ENCODE results near the gene AKNA.

AKNA gene

GRCh38 chr9:114386361-114386885 is 1.4 kb downstream of the AKNA start:
- H3K27ac ChIP-seq (replicated peaks; ENCODE audit: low read length), result no peak overlapping the region
- peak overlapping the region; percentile 9 for H2BK5ac ChIP-seq (ENCODE audit: low read length)
- H3K4me2 ChIP-seq (ENCODE audit: insufficient read depth, low read length, poor library complexity, severe bottlenecking), result no peak overlapping the region
- WGBS, 2 donors (ENCODE audit: extremely low coverage in 2 of 2, insufficient read length in 2 of 2, insufficient replicate concordance in 1 of 2), result no CpG with 5 or more reads among the region's 10 CpGs
- H3K4me3 ChIP-seq (ENCODE audit: low read length in 2 of 2), result peak overlapping the region in 1 of 2 donors; percentile 55
- peak overlapping the region; percentile 8 for H4K8ac ChIP-seq (ENCODE audit: low read depth, low read length)
- no peaks in the 10 kb centered on the region for H3K79me1 ChIP-seq (ENCODE audit: low read depth, low read length)
- no peak overlapping the region for H2BK120ac ChIP-seq (ENCODE audit: low read depth, low read length)
- H2AFZ ChIP-seq (ENCODE audit: low read length), result peak overlapping the region; percentile 92
- peaks cover 0 to 4% of the 10 kb centered on the region in 2 donors for H3K36me3 ChIP-seq (replicated peaks in 1 of 2; ENCODE audit: control insufficient read depth in 2 of 2, insufficient read depth in 2 of 2, low read length in 2 of 2)
- H3K14ac ChIP-seq (ENCODE audit: low read length), result no peak overlapping the region
- no peaks in the 10 kb centered on the region for H3K27me3 ChIP-seq (ENCODE audit: control insufficient read depth in 3 of 3, insufficient read depth in 3 of 3, low read depth in 1 of 3, low read length in 3 of 3)
- H3K9ac ChIP-seq (ENCODE audit: low read depth, low read length, poor library complexity), result no peak overlapping the region
- no peak overlapping the region for H2BK12ac ChIP-seq (ENCODE audit: low read length)
- peak overlapping the region; percentile 17 for H2AK5ac ChIP-seq (ENCODE audit: low read depth, low read length)
- no peak overlapping the region for H3K4ac ChIP-seq (ENCODE audit: low read length)
- no peak overlapping the region for H4K91ac ChIP-seq (ENCODE audit: low read depth, low read length, poor library complexity)
- peaks cover 37 to 42% of the 10 kb centered on the region in 2 donors for H3K4me1 ChIP-seq (ENCODE audit: control insufficient read depth in 2 of 2, insufficient read depth in 1 of 2, low read depth in 1 of 2, low read length in 2 of 2)
- H3K23ac ChIP-seq (ENCODE audit: low read depth, low read length, poor library complexity), result no peak overlapping the region
- no peak for DNase-seq (ENCODE audit: low spot score)
- H3K9me3 ChIP-seq (replicated peaks in 1 of 2; ENCODE audit: control insufficient read depth in 2 of 2, insufficient read depth in 1 of 2, low read depth in 1 of 2, low read length in 2 of 2), result no peaks in the 10 kb centered on the region
- no peak overlapping the region for H2BK15ac ChIP-seq (ENCODE audit: low read length)
- peak overlapping the region; percentile 44 for H3K18ac ChIP-seq (ENCODE audit: low read length)

GRCh38 chr9:114385397-114386181 is 2.2 kb downstream of the AKNA start:
- no peak overlapping the region for H3K14ac ChIP-seq (ENCODE audit: low read length)
- no peaks in the 10 kb centered on the region for H3K9me3 ChIP-seq (replicated peaks in 1 of 2; ENCODE audit: control insufficient read depth in 2 of 2, insufficient read depth in 1 of 2, low read depth in 1 of 2, low read length in 2 of 2)
- H3K27ac ChIP-seq (replicated peaks; ENCODE audit: low read length), result no peak overlapping the region
- H3K4me3 ChIP-seq (ENCODE audit: low read length in 2 of 2), result no peak overlapping the region
- H3K9ac ChIP-seq (ENCODE audit: low read depth, low read length, poor library complexity), result no peak overlapping the region
- H2AK5ac ChIP-seq (ENCODE audit: low read depth, low read length), result no peak overlapping the region
- no peak overlapping the region for H2BK5ac ChIP-seq (ENCODE audit: low read length)
- no peak overlapping the region for H3K23ac ChIP-seq (ENCODE audit: low read depth, low read length, poor library complexity)
- no CpG with 5 or more reads among the region's 11 CpGs for WGBS, 2 donors (ENCODE audit: extremely low coverage in 2 of 2, insufficient read length in 2 of 2, insufficient replicate concordance in 1 of 2)
- no peak overlapping the region for H4K8ac ChIP-seq (ENCODE audit: low read depth, low read length)
- H4K91ac ChIP-seq (ENCODE audit: low read depth, low read length, poor library complexity), result no peak overlapping the region
- H2BK120ac ChIP-seq (ENCODE audit: low read depth, low read length), result no peak overlapping the region
- H3K79me1 ChIP-seq (ENCODE audit: low read depth, low read length), result no peaks in the 10 kb centered on the region
- no peak overlapping the region for H3K4me2 ChIP-seq (ENCODE audit: insufficient read depth, low read length, poor library complexity, severe bottlenecking)
- DNase-seq (ENCODE audit: low spot score), result no peak
- H3K27me3 ChIP-seq (ENCODE audit: control insufficient read depth in 3 of 3, insufficient read depth in 3 of 3, low read depth in 1 of 3, low read length in 3 of 3), result no peaks in the 10 kb centered on the region
- no peak overlapping the region for H2BK15ac ChIP-seq (ENCODE audit: low read length)
- no peak overlapping the region for H2AFZ ChIP-seq (ENCODE audit: low read length)
- H3K36me3 ChIP-seq (replicated peaks in 1 of 2; ENCODE audit: control insufficient read depth in 2 of 2, insufficient read depth in 2 of 2, low read length in 2 of 2), result peaks cover 4 to 6% of the 10 kb centered on the region in 2 donors
- H3K4ac ChIP-seq (ENCODE audit: low read length), result no peak overlapping the region
- peaks cover 37 to 42% of the 10 kb centered on the region in 2 donors for H3K4me1 ChIP-seq (ENCODE audit: control insufficient read depth in 2 of 2, insufficient read depth in 1 of 2, low read depth in 1 of 2, low read length in 2 of 2)
- no peak overlapping the region for H3K18ac ChIP-seq (ENCODE audit: low read length)
- H2BK12ac ChIP-seq (ENCODE audit: low read length), result no peak overlapping the region

GRCh38 chr9:114384836-114385396 is 2.9 kb downstream of the AKNA start:
- no peak overlapping the region for H3K4me2 ChIP-seq (ENCODE audit: insufficient read depth, low read length, poor library complexity, severe bottlenecking)
- H4K8ac ChIP-seq (ENCODE audit: low read depth, low read length), result no peak overlapping the region
- no peaks in the 10 kb centered on the region for H3K79me1 ChIP-seq (ENCODE audit: low read depth, low read length)
- peaks cover 37 to 38% of the 10 kb centered on the region in 2 donors for H3K4me1 ChIP-seq (ENCODE audit: control insufficient read depth in 2 of 2, insufficient read depth in 1 of 2, low read depth in 1 of 2, low read length in 2 of 2)
- H3K27me3 ChIP-seq (ENCODE audit: control insufficient read depth in 3 of 3, insufficient read depth in 3 of 3, low read depth in 1 of 3, low read length in 3 of 3), result no peaks in the 10 kb centered on the region
- H4K91ac ChIP-seq (ENCODE audit: low read depth, low read length, poor library complexity), result no peak overlapping the region
- no peak overlapping the region for H3K18ac ChIP-seq (ENCODE audit: low read length)
- H3K4me3 ChIP-seq (ENCODE audit: low read length in 2 of 2), result no peak overlapping the region
- H3K23ac ChIP-seq (ENCODE audit: low read depth, low read length, poor library complexity), result no peak overlapping the region
- no peak overlapping the region for H3K14ac ChIP-seq (ENCODE audit: low read length)
- H2BK12ac ChIP-seq (ENCODE audit: low read length), result no peak overlapping the region
- no peak overlapping the region for H2AFZ ChIP-seq (ENCODE audit: low read length)
- no peak overlapping the region for H2AK5ac ChIP-seq (ENCODE audit: low read depth, low read length)
- H2BK5ac ChIP-seq (ENCODE audit: low read length), result no peak overlapping the region
- no peak for DNase-seq (ENCODE audit: low spot score)
- H3K9ac ChIP-seq (ENCODE audit: low read depth, low read length, poor library complexity), result no peak overlapping the region
- H2BK120ac ChIP-seq (ENCODE audit: low read depth, low read length), result no peak overlapping the region
- no peaks in the 10 kb centered on the region for H3K9me3 ChIP-seq (replicated peaks in 1 of 2; ENCODE audit: control insufficient read depth in 2 of 2, insufficient read depth in 1 of 2, low read depth in 1 of 2, low read length in 2 of 2)
- no peak overlapping the region for H3K4ac ChIP-seq (ENCODE audit: low read length)
- H3K27ac ChIP-seq (replicated peaks; ENCODE audit: low read length), result no peak overlapping the region
- no CpG with 5 or more reads among the region's 7 CpGs for WGBS, 2 donors (ENCODE audit: extremely low coverage in 2 of 2, insufficient read length in 2 of 2, insufficient replicate concordance in 1 of 2)
- peaks cover 4 to 12% of the 10 kb centered on the region in 2 donors for H3K36me3 ChIP-seq (replicated peaks in 1 of 2; ENCODE audit: control insufficient read depth in 2 of 2, insufficient read depth in 2 of 2, low read length in 2 of 2)
- no peak overlapping the region for H2BK15ac ChIP-seq (ENCODE audit: low read length)

GRCh38 chr9:114384341-114384740 is 3.4 kb downstream of the AKNA start:
- peaks cover 36 to 37% of the 10 kb centered on the region in 2 donors for H3K4me1 ChIP-seq (ENCODE audit: control insufficient read depth in 2 of 2, insufficient read depth in 1 of 2, low read depth in 1 of 2, low read length in 2 of 2)
- H4K91ac ChIP-seq (ENCODE audit: low read depth, low read length, poor library complexity), result no peak overlapping the region
- no peak overlapping the region for H3K14ac ChIP-seq (ENCODE audit: low read length)
- H3K18ac ChIP-seq (ENCODE audit: low read length), result no peak overlapping the region
- H3K4me3 ChIP-seq (ENCODE audit: low read length in 2 of 2), result no peak overlapping the region
- no peaks in the 10 kb centered on the region for H3K79me1 ChIP-seq (ENCODE audit: low read depth, low read length)
- H2BK120ac ChIP-seq (ENCODE audit: low read depth, low read length), result no peak overlapping the region
- peaks cover 4 to 17% of the 10 kb centered on the region in 2 donors for H3K36me3 ChIP-seq (replicated peaks in 1 of 2; ENCODE audit: control insufficient read depth in 2 of 2, insufficient read depth in 2 of 2, low read length in 2 of 2)
- no peak overlapping the region for H3K23ac ChIP-seq (ENCODE audit: low read depth, low read length, poor library complexity)
- no peak overlapping the region for H2BK12ac ChIP-seq (ENCODE audit: low read length)
- H3K9ac ChIP-seq (ENCODE audit: low read depth, low read length, poor library complexity), result no peak overlapping the region
- H3K4me2 ChIP-seq (ENCODE audit: insufficient read depth, low read length, poor library complexity, severe bottlenecking), result no peak overlapping the region
- no peak overlapping the region for H2AFZ ChIP-seq (ENCODE audit: low read length)
- H3K27me3 ChIP-seq (ENCODE audit: control insufficient read depth in 3 of 3, insufficient read depth in 3 of 3, low read depth in 1 of 3, low read length in 3 of 3), result no peaks in the 10 kb centered on the region
- H3K27ac ChIP-seq (replicated peaks; ENCODE audit: low read length), result no peak overlapping the region
- no peak overlapping the region for H3K4ac ChIP-seq (ENCODE audit: low read length)
- no peak overlapping the region for H4K8ac ChIP-seq (ENCODE audit: low read depth, low read length)
- no CpG with 5 or more reads among the region's 1 CpG for WGBS, 2 donors (ENCODE audit: extremely low coverage in 2 of 2, insufficient read length in 2 of 2, insufficient replicate concordance in 1 of 2)
- no peak for DNase-seq (ENCODE audit: low spot score)
- no peak overlapping the region for H2BK15ac ChIP-seq (ENCODE audit: low read length)
- no peaks in the 10 kb centered on the region for H3K9me3 ChIP-seq (replicated peaks in 1 of 2; ENCODE audit: control insufficient read depth in 2 of 2, insufficient read depth in 1 of 2, low read depth in 1 of 2, low read length in 2 of 2)
- H2AK5ac ChIP-seq (ENCODE audit: low read depth, low read length), result no peak overlapping the region
- H2BK5ac ChIP-seq (ENCODE audit: low read length), result no peak overlapping the region

Data from neuronal stem cell (in vitro differentiated cells).